MCF 10A (cell line): Measurements from ENCODE around the gene OR9Q1. TPM values are rescaled to one million over a fixed set of nuclear protein-coding genes. Genes with fewer than 3 reads are reported as not detected.

Experiments
- BruUV-seq: library from RNA; stranded (reverse); fragments of 400-500 nt; replicated peaks from 2 replicates; lab custom pipeline; 2021; lab: Mats Ljungman, UMichigan
- CTCF ChIA-PET: fragments of 300-600 bp; sonication (Branson Sonifier 250); formaldehyde crosslinking; extraction: SDS; loops from one replicate; lab custom pipeline; 2021; ENCODE audit warnings: antibody characterized with exemption, inconsistent platforms; lab: Yijun Ruan, JAX
- POLR2A ChIA-PET: fragments of 300-600, 350-650 bp; sonication (Branson Sonifier 250); formaldehyde crosslinking; extraction: SDS; loops from one replicate; lab custom pipeline; 2020; ENCODE audit warnings: antibody characterized with exemption, inconsistent platforms; lab: Yijun Ruan, JAX
- DNase-seq: peaks from one replicate; pipeline ENCODE4 v3.0.0-alpha.2; 2018; ENCODE audit not compliant: unreplicated experiment
- H3K27ac Mint-ChIP-seq: one replicate; pipeline ENCODE4 v1.8.0; 2022; ENCODE audit warnings: mild to moderate bottlenecking, low read depth, mixed read lengths; ENCODE audit not compliant: unreplicated experiment
- H3K27me3 Mint-ChIP-seq: one replicate; pipeline ENCODE4 v1.8.0; 2022; ENCODE audit warnings: mixed read lengths; ENCODE audit not compliant: insufficient read depth, unreplicated experiment
- H3K36me3 Mint-ChIP-seq: one replicate; pipeline ENCODE4 v1.8.0; 2022; ENCODE audit warnings: mild to moderate bottlenecking, moderate library complexity, mixed read lengths; ENCODE audit not compliant: insufficient read depth, unreplicated experiment
- H3K4me1 Mint-ChIP-seq: one replicate; pipeline ENCODE4 v1.8.0; 2022; ENCODE audit warnings: mixed read lengths; ENCODE audit not compliant: insufficient read depth, unreplicated experiment
- H3K4me3 Mint-ChIP-seq: one replicate; pipeline ENCODE4 v1.8.0; 2022; ENCODE audit warnings: mild to moderate bottlenecking, moderate library complexity, mixed read lengths; ENCODE audit not compliant: unreplicated experiment
- H3K9me3 Mint-ChIP-seq: one replicate; pipeline ENCODE4 v1.8.0; 2022; ENCODE audit warnings: mixed read lengths; ENCODE audit not compliant: unreplicated experiment
- intact Hi-C: fragments of 100-400 bp; cut with micrococcal nuclease; formaldehyde crosslinking; loops from 2 replicates; pipeline ENCODE4 v1.14.1; 2022
- total RNA-seq: library from RNA; stranded (reverse); gene quantifications from 2 replicates; pipeline ENCODE4 v1.2.3, GENCODE V29; 2022
- TF ChIP-seq, protein P1 (sequence below): fragments of 200-600 bp; IDR thresholded peaks from one replicate; pipeline ENCODE4 v1.8.0; 2022; ENCODE audit warnings: antibody characterized with exemption, mild to moderate bottlenecking; ENCODE audit not compliant: unreplicated experiment

The OR9Q1 gene
- total RNA-seq, 1 experiment from 2014 or later = not detected

DNA sequence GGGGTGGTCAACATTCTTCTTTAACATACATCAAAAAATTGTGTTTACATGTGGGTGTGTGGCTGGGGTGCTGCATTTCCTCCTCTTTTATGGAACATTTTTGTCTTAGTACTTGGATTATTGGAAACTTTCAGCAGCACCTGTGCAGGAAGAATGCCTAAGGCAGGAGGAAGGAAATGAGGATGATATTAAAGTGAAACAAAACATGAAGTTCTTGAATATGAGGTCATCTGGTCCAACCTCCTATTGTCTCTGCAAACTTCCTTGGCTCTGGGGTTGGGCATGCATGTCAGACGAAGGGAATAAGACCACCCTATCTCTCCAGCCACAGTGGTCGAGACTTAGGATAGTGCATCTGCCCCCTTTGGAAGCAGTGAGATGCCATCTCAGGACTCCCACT lies 20.6 kb upstream of the OR9Q1 start:
- no peaks in the 10 kb centered on the region for H3K36me3 Mint-ChIP-seq
- no peak overlapping the region for H3K27ac Mint-ChIP-seq
- no peak for DNase-seq
- no peaks in the 10 kb centered on the region for H3K27me3 Mint-ChIP-seq
- no peaks in the 10 kb centered on the region for H3K9me3 Mint-ChIP-seq
- POLR2A ChIA-PET = no interaction called here
- no TSS peak for BruUV-seq
- no peak overlapping the region for H3K4me3 Mint-ChIP-seq
- H3K4me1 Mint-ChIP-seq = peaks cover 12% of the 10 kb centered on the region
- TF ChIP-seq, protein P1, sequence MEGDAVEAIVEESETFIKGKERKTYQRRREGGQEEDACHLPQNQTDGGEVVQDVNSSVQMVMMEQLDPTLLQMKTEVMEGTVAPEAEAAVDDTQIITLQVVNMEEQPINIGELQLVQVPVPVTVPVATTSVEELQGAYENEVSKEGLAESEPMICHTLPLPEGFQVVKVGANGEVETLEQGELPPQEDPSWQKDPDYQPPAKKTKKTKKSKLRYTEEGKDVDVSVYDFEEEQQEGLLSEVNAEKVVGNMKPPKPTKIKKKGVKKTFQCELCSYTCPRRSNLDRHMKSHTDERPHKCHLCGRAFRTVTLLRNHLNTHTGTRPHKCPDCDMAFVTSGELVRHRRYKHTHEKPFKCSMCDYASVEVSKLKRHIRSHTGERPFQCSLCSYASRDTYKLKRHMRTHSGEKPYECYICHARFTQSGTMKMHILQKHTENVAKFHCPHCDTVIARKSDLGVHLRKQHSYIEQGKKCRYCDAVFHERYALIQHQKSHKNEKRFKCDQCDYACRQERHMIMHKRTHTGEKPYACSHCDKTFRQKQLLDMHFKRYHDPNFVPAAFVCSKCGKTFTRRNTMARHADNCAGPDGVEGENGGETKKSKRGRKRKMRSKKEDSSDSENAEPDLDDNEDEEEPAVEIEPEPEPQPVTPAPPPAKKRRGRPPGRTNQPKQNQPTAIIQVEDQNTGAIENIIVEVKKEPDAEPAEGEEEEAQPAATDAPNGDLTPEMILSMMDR = no peak
- CTCF ChIA-PET = interaction anchor here (1.1 kb wide), 1 partner anchor 13 kb away, joined by 4 read pairs; no protein-coding TSS in a partner anchor
- intact Hi-C loops = no loop called here

DNA sequence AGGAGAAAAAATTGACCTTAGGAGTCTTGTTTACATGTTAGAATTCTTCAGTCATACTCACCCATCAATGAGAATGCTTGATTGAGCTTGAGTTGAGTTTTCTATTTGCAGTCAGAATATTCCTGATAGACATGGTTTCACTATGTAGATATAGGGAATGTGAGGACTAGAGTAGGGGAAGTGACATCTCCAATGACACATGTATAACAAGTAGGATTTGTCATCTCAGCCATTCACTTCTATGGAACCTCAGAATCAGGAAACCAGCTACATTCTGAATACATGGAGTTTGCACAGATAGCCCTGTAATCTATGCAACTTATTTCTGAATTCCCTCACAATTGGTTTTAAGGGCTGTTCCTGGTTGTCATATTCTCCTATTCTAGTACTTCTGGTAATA lies 20.1 kb upstream of the OR9Q1 start:
- Mint-ChIP-seq H3K36me3 (no peaks in the 10 kb centered on the region), H3K9me3 (no peaks in the 10 kb centered on the region), H3K4me3 (no peak overlapping the region), H3K27me3 (no peaks in the 10 kb centered on the region), H3K4me1 (peaks cover 12% of the 10 kb centered on the region), H3K27ac (no peak overlapping the region)
- ChIA-PET CTCF (interaction anchor here (1.1 kb wide), 1 partner anchor 12 kb away, joined by 4 read pairs; no protein-coding TSS in a partner anchor), POLR2A (no interaction called here)
- no TSS peak for BruUV-seq
- intact Hi-C loops = no loop called here
- DNase-seq = no peak
- TF ChIP-seq, protein P1 = no peak

DNA sequence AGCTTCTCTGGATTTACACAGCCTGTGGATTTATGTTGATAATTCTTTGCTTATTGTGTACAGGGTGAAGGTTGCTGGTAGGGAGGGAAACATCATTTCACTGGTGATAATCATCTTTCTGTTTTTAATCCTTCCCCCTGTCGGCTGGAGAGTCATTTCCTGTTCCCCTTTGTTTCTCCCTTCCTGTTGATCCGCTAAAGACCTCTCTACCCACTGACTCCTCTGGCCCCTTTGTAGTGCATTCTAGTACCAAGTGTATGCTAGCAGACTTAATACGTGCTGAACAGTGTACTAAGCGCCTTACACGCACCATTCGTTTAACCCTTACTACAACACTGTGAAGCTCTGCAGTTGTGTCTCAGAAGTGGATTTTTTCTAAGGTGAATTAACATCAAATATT lies 19.0 kb upstream of the OR9Q1 start:
- H3K27me3 Mint-ChIP-seq = no peaks in the 10 kb centered on the region
- no peaks in the 10 kb centered on the region for H3K36me3 Mint-ChIP-seq
- peaks cover 12% of the 10 kb centered on the region for H3K4me1 Mint-ChIP-seq
- no peak for DNase-seq
- TF ChIP-seq, protein P1 = no peak
- CTCF ChIA-PET = no interaction called here
- BruUV-seq = no TSS peak
- intact Hi-C loops = no loop called here
- POLR2A ChIA-PET = no interaction called here
- no peaks in the 10 kb centered on the region for H3K9me3 Mint-ChIP-seq
- H3K27ac Mint-ChIP-seq = no peak overlapping the region
- no peak overlapping the region for H3K4me3 Mint-ChIP-seq

DNA sequence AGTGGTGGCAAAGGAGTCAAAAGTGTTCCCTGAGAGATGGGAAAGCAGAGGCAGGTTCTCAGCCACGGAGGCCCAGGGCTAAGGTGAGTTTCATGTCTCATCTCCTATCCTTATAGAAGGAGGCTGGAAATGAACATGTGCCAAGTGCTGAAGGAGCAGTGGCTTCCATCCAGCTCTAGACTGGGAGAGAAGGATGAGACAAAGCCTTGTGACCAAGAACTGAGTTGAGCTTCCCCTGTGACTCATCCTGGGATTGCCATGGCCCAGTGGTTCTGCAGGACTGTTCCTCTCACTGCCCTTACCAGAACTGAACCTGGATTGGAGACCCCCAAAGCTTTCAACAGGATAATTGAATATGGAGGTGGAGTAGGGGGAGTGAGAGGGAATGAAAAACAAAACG lies 16.7 kb upstream of the OR9Q1 start:
- H3K36me3 Mint-ChIP-seq = no peaks in the 10 kb centered on the region
- no TSS peak for BruUV-seq
- ChIA-PET POLR2A (no interaction called here), CTCF (no interaction called here)
- intact Hi-C loops = no loop called here
- H3K4me1 Mint-ChIP-seq = peaks cover 12% of the 10 kb centered on the region
- no peak overlapping the region for H3K4me3 Mint-ChIP-seq
- no peak overlapping the region for H3K27ac Mint-ChIP-seq
- no peaks in the 10 kb centered on the region for H3K27me3 Mint-ChIP-seq
- DNase-seq = peak; percentile 51
- TF ChIP-seq, protein P1 = no peak
- H3K9me3 Mint-ChIP-seq = no peaks in the 10 kb centered on the region
